A673 (cell line): Measurements from ENCODE around the gene ADCY5. TPM values are rescaled to one million over a fixed set of nuclear protein-coding genes. Genes with fewer than 3 reads are reported as not detected.

ENCODE experiments used
- BruUV-seq: library from RNA; stranded (reverse); fragments of 400-500 nt; replicated peaks from 2 replicates; lab custom pipeline; 2021; lab: Mats Ljungman, UMichigan
- CTCF ChIA-PET: fragments of 300-600 bp; sonication (Branson Sonifier 250); formaldehyde crosslinking; loops from one replicate; lab custom pipeline; 2022; ENCODE audit warnings: antibody characterized with exemption; lab: Charles Lee
- POLR2A ChIA-PET: fragments of 300-600 bp; sonication (Branson Sonifier 250); formaldehyde crosslinking; loops from one replicate; lab custom pipeline; 2022; ENCODE audit warnings: antibody characterized with exemption; ENCODE audit not compliant: low non-redundant PET; lab: Charles Lee
- DNase-seq: peaks from one replicate; pipeline ENCODE4 v3.0.0-alpha.2; 2015; ENCODE audit warnings: low spot score
- H3K27ac ChIP-seq: fragments of 200-600 bp; sonication (generic); 2 replicates; pipeline ENCODE4 v1.5.1; 2016; ENCODE audit warnings: mixed run types, low read depth, mild to moderate bottlenecking, mixed read lengths, antibody characterized with exemption, low read length; ENCODE audit not compliant: poor library complexity, severe bottlenecking
- H3K27me3 ChIP-seq: fragments of 200-600 bp; sonication (generic); replicated peaks from 2 replicates; pipeline ENCODE4 v1.6.1; 2017; ENCODE audit warnings: mixed run types, low read depth, mild to moderate bottlenecking, mixed read lengths, antibody characterized with exemption, low read length; ENCODE audit not compliant: insufficient read depth, poor library complexity
- H3K36me3 ChIP-seq: fragments of 200-600 bp; sonication (generic); 2 replicates; pipeline ENCODE4 v1.6.1; 2016; ENCODE audit warnings: mixed run types, mild to moderate bottlenecking, mixed read lengths, antibody characterized with exemption, low read length; ENCODE audit not compliant: insufficient read depth, poor library complexity, severe bottlenecking
- H3K4me1 ChIP-seq: fragments of 200-600 bp; sonication (generic); 2 replicates; pipeline ENCODE4 v1.6.1; 2017; ENCODE audit warnings: mixed run types, mild to moderate bottlenecking, mixed read lengths, antibody characterized with exemption, low read length; ENCODE audit not compliant: insufficient read depth, poor library complexity, severe bottlenecking
- H3K4me3 ChIP-seq: fragments of 200-600 bp; sonication (generic); 2 replicates; pipeline ENCODE4 v1.5.1; 2016; ENCODE audit warnings: low read depth, mixed run types, mild to moderate bottlenecking, mixed read lengths, low read length; ENCODE audit not compliant: poor library complexity, severe bottlenecking
- H3K9me3 ChIP-seq: fragments of 200-600 bp; sonication (generic); 2 replicates; pipeline ENCODE4 v1.6.1; 2016; ENCODE audit warnings: mixed run types, low read depth, mild to moderate bottlenecking, mixed read lengths, antibody characterized with exemption, low read length; ENCODE audit not compliant: poor library complexity, severe bottlenecking
- CTCF ChIP-seq: fragments of 300-800, 200-600 bp; sonication (generic); conservative IDR thresholded peaks from 2 replicates; pipeline ENCODE4 v1.5.1; 2017; ENCODE audit warnings: low read depth, mild to moderate bottlenecking, antibody characterized with exemption, low read length, moderate library complexity, mixed read lengths
- EZH2 ChIP-seq: fragments of 200-600 bp; sonication (generic); IDR thresholded peaks from 2 replicates; pipeline ENCODE4 v1.6.1; 2017; ENCODE audit warnings: borderline replicate concordance, low read depth, mild to moderate bottlenecking, mixed read lengths, antibody characterized with exemption, low read length; ENCODE audit not compliant: poor library complexity, severe bottlenecking
- intact Hi-C: fragments of 100-400 bp; cut with micrococcal nuclease; formaldehyde crosslinking; loops from one replicate; pipeline ENCODE4 v1.10.0; 2022; ENCODE audit not compliant: unreplicated experiment
- total RNA-seq: library from RNA; stranded (reverse); gene quantifications from 2 replicates; pipeline ENCODE4 v1.2.3, GENCODE V29; 2021

Gene ADCY5
- total RNA-seq, 1 experiment from 2014 or later = 0.21 TPM

DNA sequence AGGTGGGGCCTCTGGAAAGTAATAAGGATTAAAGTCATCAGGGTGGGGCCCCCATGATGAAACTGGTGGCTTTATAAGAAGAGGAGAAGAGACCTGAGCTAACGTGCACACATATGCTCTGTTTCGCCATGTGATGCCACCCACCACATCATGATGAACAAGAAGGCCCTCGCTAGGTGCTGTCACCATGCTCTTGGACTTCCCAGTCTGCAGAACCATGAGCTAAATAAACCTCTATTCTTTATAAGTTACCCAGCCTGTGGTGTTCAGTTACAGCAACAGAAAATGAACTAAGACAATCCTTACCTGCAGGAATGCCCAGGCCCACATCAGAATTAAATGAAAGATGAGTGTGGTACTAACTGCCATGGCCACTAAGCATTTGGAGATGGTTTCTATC, 79.8 kb downstream of the ADCY5 start:
- no peak overlapping the region for H3K4me3 ChIP-seq
- ChIA-PET POLR2A (no interaction called here), CTCF (interaction anchor here (1.2 kb wide), 1 partner anchor 9 kb away, joined by 3 read pairs; no protein-coding TSS in a partner anchor)
- H3K27ac ChIP-seq = no peak overlapping the region
- intact Hi-C loops = no loop called here
- H3K9me3 ChIP-seq = no peaks in the 10 kb centered on the region
- TF ChIP-seq EZH2 (no peak), CTCF (no peak)
- H3K27me3 ChIP-seq = peaks cover 3% of the 10 kb centered on the region
- no peak for DNase-seq
- BruUV-seq = no TSS peak
- no peaks in the 10 kb centered on the region for H3K4me1 ChIP-seq
- H3K36me3 ChIP-seq = no peaks in the 10 kb centered on the region

- Histone ChIP-seq H3K36me3 (no peaks in the 10 kb centered on the region), H3K4me1 (no peaks in the 10 kb centered on the region), H3K27me3 (peaks cover 5% of the 10 kb centered on the region), H3K4me3 (no peak overlapping the region), H3K9me3 (no peaks in the 10 kb centered on the region), H3K27ac (no peak overlapping the region)
- TF ChIP-seq EZH2 (no peak), CTCF (no peak)
- CTCF ChIA-PET = interaction anchor here (0.6 kb wide), 1 partner anchor 191 kb away, joined by 3 read pairs; no protein-coding TSS in a partner anchor
- no TSS peak for BruUV-seq
- no peak for DNase-seq
- intact Hi-C loops = no loop called here
- POLR2A ChIA-PET = no interaction called here
Observed at GRCh38 chr3:123367467-123368154, 81.3 kb downstream of the ADCY5 start.

- POLR2A ChIA-PET = no interaction called here
- Histone ChIP-seq H3K36me3 (no peaks in the 10 kb centered on the region), H3K9me3 (no peaks in the 10 kb centered on the region), H3K4me1 (no peaks in the 10 kb centered on the region), H3K27me3 (peaks cover 5% of the 10 kb centered on the region), H3K4me3 (no peak overlapping the region), H3K27ac (no peak overlapping the region)
- no TSS peak for BruUV-seq
- CTCF ChIA-PET = no interaction called here
- intact Hi-C loops = no loop called here
- DNase-seq = peak; percentile 41
- TF ChIP-seq CTCF (peak; percentile 60), EZH2 (no peak)
Observed at GRCh38 chr3:123365450-123366143, 83.3 kb downstream of the ADCY5 start.
